PC-9 (cell line): ENCODE measurements around the gene KIAA1217. TPM values are rescaled to one million over a fixed set of nuclear protein-coding genes. Genes with fewer than 3 reads are reported as not detected.
A peak's percentile ranks its signal among the peaks of the same experiment; 100 is the strongest.

Experiments
- BruUV-seq: library from RNA; stranded (reverse); fragments of 400-500 nt; replicated peaks from 2 replicates; lab custom pipeline; 2021; lab: Mats Ljungman, UMichigan
- CTCF ChIA-PET: fragments of 300-600 bp; sonication (Branson Sonifier 250); formaldehyde crosslinking; loops from one replicate; lab custom pipeline; 2022; ENCODE audit warnings: antibody characterized with exemption; lab: Charles Lee
- POLR2A ChIA-PET: fragments of 300-600 bp; sonication (Branson Sonifier 250); formaldehyde crosslinking; loops from one replicate; lab custom pipeline; 2022; ENCODE audit warnings: antibody characterized with exemption; ENCODE audit not compliant: unreplicated experiment; lab: Charles Lee
- DNase-seq, 2 experiments: peaks; one replicate each; pipeline versions ENCODE4 v3.0.0 to v3.0.0-alpha.2; 2015 to 2022; ENCODE audit warnings: mixed read lengths in 1 of 2
- H2AFZ ChIP-seq: fragments of 200-600 bp; sonication (generic); 2 replicates; pipeline ENCODE4 v1.8.1; 2017; ENCODE audit warnings: antibody characterized with exemption
- H3F3A ChIP-seq: fragments of 200-600 bp; sonication (generic); 2 replicates; pipeline ENCODE4 v1.8.1; 2017; ENCODE audit warnings: antibody characterized with exemption, mild to moderate bottlenecking, low read depth; ENCODE audit not compliant: insufficient read depth
- H3K27ac ChIP-seq: fragments of 200-600 bp; sonication (generic); 2 replicates; pipeline ENCODE4 v1.6.1; 2016; ENCODE audit warnings: mixed run types
- H3K27me3 ChIP-seq: fragments of 200-600 bp; sonication (generic); 2 replicates; pipeline ENCODE4 v1.6.1; 2016; ENCODE audit warnings: low read depth, mixed run types; ENCODE audit not compliant: insufficient read depth
- H3K36me3 ChIP-seq: fragments of 200-600 bp; sonication (generic); 2 replicates; pipeline ENCODE4 v1.6.1; 2016; ENCODE audit warnings: low read depth, mixed run types
- H3K4me1 ChIP-seq: fragments of 200-600 bp; sonication (generic); replicated peaks from 2 replicates; pipeline ENCODE4 v1.6.1; 2016; ENCODE audit warnings: mixed run types; ENCODE audit not compliant: insufficient read depth
- H3K4me2 ChIP-seq: fragments of 200-600 bp; sonication (generic); 2 replicates; pipeline ENCODE4 v1.6.1; 2017; ENCODE audit warnings: mixed run types
- H3K4me3 ChIP-seq: fragments of 200-600 bp; sonication (generic); 2 replicates; pipeline ENCODE4 v1.6.1; 2016; ENCODE audit warnings: mixed run types
- H3K79me2 ChIP-seq: fragments of 200-600 bp; sonication (generic); 2 replicates; pipeline ENCODE4 v1.6.1; 2017; ENCODE audit warnings: low read depth, mixed run types
- H3K9me2 ChIP-seq: fragments of 200-600 bp; sonication (generic); 2 replicates; pipeline ENCODE4 v1.8.1; 2017; ENCODE audit warnings: mild to moderate bottlenecking; ENCODE audit not compliant: insufficient read depth
- H3K9me3 ChIP-seq: fragments of 200-600 bp; sonication (generic); 2 replicates; pipeline ENCODE4 v1.8.1; 2016; ENCODE audit warnings: low read depth; ENCODE audit not compliant: insufficient read depth
- H4K20me1 ChIP-seq: fragments of 200-600 bp; sonication (generic); 2 replicates; pipeline ENCODE4 v1.8.1; 2017; ENCODE audit not compliant: insufficient read depth
- CTCF ChIP-seq: fragments of 200-600 bp; sonication (generic); conservative IDR thresholded peaks from 2 replicates; pipeline ENCODE4 v1.6.1; 2017; ENCODE audit warnings: mixed run types, antibody characterized with exemption, mild to moderate bottlenecking, moderate library complexity
- EZH2 ChIP-seq: fragments of 200-600 bp; sonication (generic); IDR thresholded peaks from 2 replicates; pipeline ENCODE4 v1.8.0; 2017; ENCODE audit warnings: antibody characterized with exemption, low read depth
- intact Hi-C: fragments of 100-400 bp; cut with micrococcal nuclease; formaldehyde crosslinking; loops from one replicate; pipeline ENCODE4 v1.10.0; 2022; ENCODE audit not compliant: unreplicated experiment
- total RNA-seq: library from RNA; stranded (reverse); gene quantifications from 2 replicates; pipeline ENCODE4 v1.2.3, GENCODE V29; 2021

The KIAA1217 gene
- total RNA-seq, 1 experiment from 2014 or later: 41.1 TPM

- H3K4me1 ChIP-seq: peaks cover 44% of the 10 kb centered on the region
- H3K36me3 ChIP-seq: no peaks in the 10 kb centered on the region
- peaks cover 52% of the 10 kb centered on the region for H3K79me2 ChIP-seq
- peak overlapping the region; percentile 62 for H3K27ac ChIP-seq
- intact Hi-C loops: loop anchor here (10.0 kb wide), 1 partner anchor 215 kb away; no protein-coding TSS in a partner anchor
- H3F3A ChIP-seq: peaks cover 31% of the 10 kb centered on the region
- H3K4me3 ChIP-seq: no peak overlapping the region
- ChIA-PET POLR2A (no interaction called here), CTCF (no interaction called here)
- H3K4me2 ChIP-seq: peak overlapping the region; percentile 55
- BruUV-seq: no TSS peak
- H4K20me1 ChIP-seq: no peaks in the 10 kb centered on the region
- H3K27me3 ChIP-seq: no peaks in the 10 kb centered on the region
- peak in 1 of 2 experiments; percentile 89 for DNase-seq
- H2AFZ ChIP-seq: no peak overlapping the region
- no peaks in the 10 kb centered on the region for H3K9me2 ChIP-seq
- no peaks in the 10 kb centered on the region for H3K9me3 ChIP-seq
- TF ChIP-seq EZH2: no peak
- TF ChIP-seq CTCF: no peak
These were observed 261.1 kb downstream of the KIAA1217 start for GRCh38 chr10:24469993-24470392.

DNA sequence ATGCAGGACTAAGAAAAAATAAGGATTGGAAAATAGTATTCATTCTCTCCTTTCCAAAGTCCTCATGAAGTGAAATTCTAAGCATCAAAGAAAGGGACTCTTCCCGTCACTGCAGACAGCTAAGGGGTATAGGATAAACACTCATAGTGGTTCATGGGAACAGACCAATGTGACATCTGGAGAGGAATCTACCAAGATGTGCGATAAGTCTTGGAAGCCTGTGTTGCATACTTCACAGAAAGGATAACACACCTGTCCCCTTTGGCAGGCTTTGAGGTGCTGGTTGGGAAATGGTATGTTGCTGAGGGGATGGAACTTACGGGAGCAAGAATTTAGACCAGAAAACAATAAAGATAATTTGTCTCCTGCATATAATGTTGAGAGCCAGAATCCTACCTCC, 266.7 kb downstream of the KIAA1217 start:
- Histone ChIP-seq H4K20me1 (no peaks in the 10 kb centered on the region), H3K79me2 (peaks cover 25% of the 10 kb centered on the region)

GRCh38 chr10:24476913-24477701, 268.2 kb downstream of the KIAA1217 start:
- CTCF ChIA-PET: no interaction called here
- Histone ChIP-seq H3K4me2 (no peak overlapping the region), H3K36me3 (no peaks in the 10 kb centered on the region; the same call in 1 of the 2 replicates), H3K27me3 (no peaks in the 10 kb centered on the region), H3K4me1 (no peaks in the 10 kb centered on the region), H3K79me2 (peaks cover 12% of the 10 kb centered on the region), H3K9me2 (no peaks in the 10 kb centered on the region), H3K27ac (no peak overlapping the region), H2AFZ (no peak overlapping the region), H3F3A (no peaks in the 10 kb centered on the region), H3K4me3 (no peak overlapping the region), H3K9me3 (no peaks in the 10 kb centered on the region), H4K20me1 (no peaks in the 10 kb centered on the region)
- no TSS peak for BruUV-seq
- TF ChIP-seq CTCF: no peak
- no peak for TF ChIP-seq EZH2
- POLR2A ChIA-PET: no interaction called here
- no peak for DNase-seq
- intact Hi-C loops: no loop called here

More for the DNA sequence above, 266.7 kb downstream of the KIAA1217 start:
- Histone ChIP-seq H3K27me3 (no peaks in the 10 kb centered on the region), H3K9me2 (no peaks in the 10 kb centered on the region), H3K36me3 (no peaks in the 10 kb centered on the region; the same call in 1 of the 2 replicates), H3K9me3 (no peaks in the 10 kb centered on the region), H3K27ac (no peak overlapping the region), H3K4me1 (peaks cover 7% of the 10 kb centered on the region), H3K4me2 (no peak overlapping the region), H3K4me3 (no peak overlapping the region), H3F3A (peaks cover 2% of the 10 kb centered on the region; the same call in 1 of the 2 replicates), H2AFZ (no peak overlapping the region)
- TF ChIP-seq EZH2: no peak
- no peak for DNase-seq
- intact Hi-C loops: no loop called here
- POLR2A ChIA-PET: no interaction called here
- CTCF ChIA-PET: no interaction called here
- no TSS peak for BruUV-seq
